Dendritic cell treated with granulocyte-macrophage colony-stimulating factor and Interleukin-4, amounts not matched to agents 40 ng/mL and 50 ng/mL, for 4 days (primary cell): ENCODE results near the gene KRTAP10-8.
"Not testable (repeated sequence)": the region's sequence is repeated elsewhere in the genome, so short reads cannot be mapped to it uniquely, and the experiment has no call there.

Source experiments
- H3K27ac Mint-ChIP-seq: one replicate; pipeline ENCODE4 v1.8.0; 2022; ENCODE audit warnings: mild to moderate bottlenecking, mixed read lengths
- H3K27me3 Mint-ChIP-seq: one replicate; pipeline ENCODE4 v1.8.0; 2022; ENCODE audit warnings: mild to moderate bottlenecking, mixed read lengths
- H3K36me3 Mint-ChIP-seq: one replicate; pipeline ENCODE4 v1.8.0; 2022; ENCODE audit warnings: low read depth, mixed read lengths
- H3K4me1 Mint-ChIP-seq: one replicate; pipeline ENCODE4 v1.8.0; 2022; ENCODE audit warnings: low read depth, mixed read lengths
- H3K4me3 Mint-ChIP-seq: one replicate; pipeline ENCODE4 v1.8.0; 2022; ENCODE audit warnings: mild to moderate bottlenecking, moderate library complexity, mixed read lengths
- H3K9me3 Mint-ChIP-seq: one replicate; pipeline ENCODE4 v1.8.0; 2022; ENCODE audit warnings: mixed read lengths
- intact Hi-C: fragments of 100-400 bp; cut with micrococcal nuclease; formaldehyde crosslinking; loops from one replicate; pipeline ENCODE4 v1.15.0; 2022

Gene KRTAP10-8

GRCh38 chr21:44646366-44647221, 34.7 kb downstream of the KRTAP10-8 start, which contains the start of gene KRTAP10-11:
KRTAP10-11 (plus strand) TSS chr21:44646414; CDS start chr21:44646459, 45 bp downstream.
- H3K4me3 Mint-ChIP-seq, H3K27me3 Mint-ChIP-seq, H3K36me3 Mint-ChIP-seq, H3K27ac Mint-ChIP-seq, H3K4me1 Mint-ChIP-seq, intact Hi-C loops: not testable (repeated sequence)
- H3K9me3 Mint-ChIP-seq = peaks cover 27% of the 10 kb centered on the region

DNA sequence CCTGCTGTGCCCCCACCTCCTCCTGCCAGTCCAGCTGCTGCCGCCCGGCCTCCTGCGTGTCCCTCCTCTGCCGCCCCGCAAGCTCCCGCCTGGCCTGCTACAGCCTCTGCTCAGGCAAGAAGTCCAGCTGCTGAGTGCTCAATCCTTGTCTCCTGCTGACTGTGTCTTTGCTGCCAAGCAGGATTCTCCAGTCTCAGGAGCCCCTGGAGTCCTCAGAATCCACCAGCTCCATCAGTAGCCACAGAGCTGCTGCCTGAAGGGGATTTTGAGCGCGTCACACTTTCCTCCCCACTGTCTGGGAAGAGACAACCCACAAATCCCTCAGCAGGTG, 35.3 kb downstream of the KRTAP10-8 start:
- Mint-ChIP-seq H3K36me3 (no peaks in the 10 kb centered on the region), H3K27me3 (peaks cover 7% of the 10 kb centered on the region), H3K4me3 (no peak overlapping the region), H3K9me3 (peaks cover 25% of the 10 kb centered on the region), H3K27ac (no peak overlapping the region), H3K4me1 (no peaks in the 10 kb centered on the region)
- intact Hi-C loops = no loop called here

- Mint-ChIP-seq H3K9me3 (peaks cover 14% of the 10 kb centered on the region), H3K27me3 (peaks cover 8% of the 10 kb centered on the region), H3K27ac (no peak overlapping the region), H3K36me3 (no peaks in the 10 kb centered on the region), H3K4me3 (no peak overlapping the region), H3K4me1 (no peaks in the 10 kb centered on the region)
- intact Hi-C loops = no loop called here
Measured at GRCh38 chr21:44648557-44649311, 36.9 kb downstream of the KRTAP10-8 start.

- no peak overlapping the region for H3K27ac Mint-ChIP-seq
- H3K36me3 Mint-ChIP-seq = no peaks in the 10 kb centered on the region
- intact Hi-C loops = no loop called here
- H3K4me3 Mint-ChIP-seq = no peak overlapping the region
- peaks cover 9% of the 10 kb centered on the region for H3K27me3 Mint-ChIP-seq
- no peaks in the 10 kb centered on the region for H3K4me1 Mint-ChIP-seq
- H3K9me3 Mint-ChIP-seq = peaks cover 6% of the 10 kb centered on the region
Measured at GRCh38 chr21:44649521-44650100, 37.7 kb downstream of the KRTAP10-8 start.

DNA sequence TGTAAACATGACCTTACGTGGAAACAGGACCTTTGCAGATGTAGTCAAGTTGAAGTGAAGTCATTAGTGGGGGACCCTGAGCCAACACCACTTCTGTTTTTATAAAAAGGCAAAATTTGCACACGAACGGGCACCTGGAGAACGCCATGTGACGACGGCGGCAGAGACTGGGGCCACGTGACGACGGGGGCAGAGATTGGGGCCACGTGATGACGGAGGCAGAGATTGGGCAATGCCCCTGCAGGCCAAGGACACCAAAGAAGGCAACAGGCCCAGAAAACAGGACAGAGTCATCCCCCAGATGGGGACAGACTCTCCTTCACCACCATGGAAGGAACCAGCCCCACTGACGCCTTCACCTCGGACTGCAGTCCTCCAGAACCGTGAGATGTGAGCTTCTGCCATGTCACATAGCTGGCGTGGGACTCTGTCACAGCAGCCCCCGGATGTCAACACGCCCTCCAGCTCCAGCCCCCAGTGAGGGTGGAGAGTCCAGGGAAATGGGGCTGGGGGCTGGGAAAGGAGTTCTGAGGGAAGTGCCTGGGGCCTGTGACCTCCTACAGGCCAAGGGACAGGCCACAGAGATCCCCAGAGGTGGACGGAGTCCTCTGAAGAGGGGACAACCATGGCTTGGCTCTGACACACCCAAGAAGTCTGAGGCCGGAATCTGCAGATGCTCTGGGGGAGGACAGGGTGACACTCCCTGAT, 38.5 kb downstream of the KRTAP10-8 start:
- no peak overlapping the region for H3K27ac Mint-ChIP-seq
- intact Hi-C loops = no loop called here
- H3K36me3 Mint-ChIP-seq = no peaks in the 10 kb centered on the region
- no peaks in the 10 kb centered on the region for H3K9me3 Mint-ChIP-seq
- peaks cover 9% of the 10 kb centered on the region for H3K27me3 Mint-ChIP-seq
- no peak overlapping the region for H3K4me3 Mint-ChIP-seq
- H3K4me1 Mint-ChIP-seq = no peaks in the 10 kb centered on the region

- Mint-ChIP-seq H3K9me3 (peaks cover 5% of the 10 kb centered on the region), H3K36me3 (no peaks in the 10 kb centered on the region), H3K27ac (no peak overlapping the region), H3K4me3 (no peak overlapping the region), H3K27me3 (peaks cover 10% of the 10 kb centered on the region), H3K4me1 (no peaks in the 10 kb centered on the region)
- intact Hi-C loops = no loop called here
Measured at GRCh38 chr21:44650973-44651675, 39.2 kb downstream of the KRTAP10-8 start.

- intact Hi-C loops = no loop called here
- H3K9me3 Mint-ChIP-seq = peaks cover 25% of the 10 kb centered on the region
- H3K4me3 Mint-ChIP-seq = no peak overlapping the region
- no peaks in the 10 kb centered on the region for H3K4me1 Mint-ChIP-seq
- H3K36me3 Mint-ChIP-seq = no peaks in the 10 kb centered on the region
- H3K27me3 Mint-ChIP-seq = peaks cover 11% of the 10 kb centered on the region
- H3K27ac Mint-ChIP-seq = no peak overlapping the region
Measured at GRCh38 chr21:44653123-44653522, 41.2 kb downstream of the KRTAP10-8 start.

GRCh38 chr21:44653656-44654575, 42.0 kb downstream of the KRTAP10-8 start:
- Mint-ChIP-seq H3K27me3 (peaks cover 13% of the 10 kb centered on the region), H3K4me1 (no peaks in the 10 kb centered on the region), H3K36me3 (no peaks in the 10 kb centered on the region), H3K4me3 (no peak overlapping the region), H3K9me3 (peaks cover 33% of the 10 kb centered on the region), H3K27ac (no peak overlapping the region)
- intact Hi-C loops = no loop called here

GRCh38 chr21:44654576-44655175, 42.8 kb downstream of the KRTAP10-8 start, which contains the start of gene KRTAP12-4:
KRTAP12-4 (minus strand) TSS chr21:44654659; CDS start chr21:44654614, 45 bp downstream.
- intact Hi-C loops = no loop called here
- Mint-ChIP-seq H3K27me3 (peaks cover 14% of the 10 kb centered on the region), H3K9me3 (peaks cover 33% of the 10 kb centered on the region), H3K4me3 (no peak within 1 kb of the TSS), H3K36me3 (no peaks in the 10 kb centered on the region), H3K4me1 (no peaks in the 10 kb centered on the region), H3K27ac (no peak within 1 kb of the TSS)

GRCh38 chr21:44656868-44657267, 45.0 kb downstream of the KRTAP10-8 start:
- Mint-ChIP-seq H3K4me3 (no peak overlapping the region), H3K9me3 (peaks cover 41% of the 10 kb centered on the region), H3K27me3 (peaks cover 19% of the 10 kb centered on the region), H3K36me3 (no peaks in the 10 kb centered on the region), H3K27ac (no peak overlapping the region), H3K4me1 (no peaks in the 10 kb centered on the region)
- intact Hi-C loops = no loop called here

DNA sequence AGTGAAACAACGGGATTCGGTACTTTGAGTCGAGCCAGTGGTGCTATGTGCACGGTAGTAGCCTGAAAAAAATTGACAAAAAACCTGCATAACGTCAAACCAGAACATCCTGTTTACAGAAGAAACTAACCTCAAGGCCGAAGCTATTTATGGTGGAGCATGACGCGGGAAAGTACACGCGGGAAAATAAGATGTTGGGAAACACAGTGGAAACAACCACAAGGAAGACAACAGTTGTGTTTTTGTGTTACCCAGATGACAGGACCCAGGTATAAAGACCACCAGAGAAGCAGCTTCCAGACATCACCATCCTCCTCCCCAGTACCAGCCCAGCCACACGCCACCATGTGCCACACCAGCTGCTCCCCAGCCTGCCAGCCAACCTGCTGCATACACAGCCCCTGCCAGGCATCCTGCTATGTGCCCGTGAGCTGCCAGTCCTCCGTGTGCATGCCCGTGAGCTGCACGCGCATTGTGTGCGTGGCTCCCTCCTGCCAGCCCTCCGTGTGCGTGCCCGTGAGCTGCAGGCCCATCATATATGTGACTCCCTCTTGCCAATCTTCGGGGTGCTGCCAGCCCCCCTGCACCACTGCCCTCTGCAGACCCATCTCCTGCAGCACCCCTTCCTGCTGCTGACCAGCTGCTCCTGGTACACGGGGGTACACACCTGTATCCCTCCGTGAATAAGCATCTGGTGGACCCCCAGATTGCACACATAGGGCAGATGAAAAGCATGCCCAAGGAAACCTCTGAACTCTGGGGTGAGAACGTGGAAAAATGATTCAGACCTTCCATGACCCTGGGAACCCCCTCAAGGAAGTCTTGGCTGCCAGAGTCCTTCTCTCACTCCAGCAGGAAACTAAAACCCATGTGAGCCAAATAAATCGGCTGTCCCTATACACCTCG, 46.0 kb downstream of the KRTAP10-8 start, which contains the start of gene KRTAP12-3:
Gene KRTAP12-3 (plus strand): TSS at position 298 of the 906 bp plus-strand sequence. CDS start 48 bp downstream, at position 346.
- intact Hi-C loops = no loop called here
- Mint-ChIP-seq H3K4me3 (no peak within 1 kb of the TSS), H3K27ac (no peak within 1 kb of the TSS), H3K27me3 (peaks cover 23% of the 10 kb centered on the region), H3K4me1 (no peaks in the 10 kb centered on the region), H3K9me3 (peaks cover 41% of the 10 kb centered on the region), H3K36me3 (no peaks in the 10 kb centered on the region)
